Measurements from ENCODE around the gene PDE4D. TPM values are rescaled to one million over a fixed set of nuclear protein-coding genes. Genes with fewer than 3 reads are reported as not detected.

The PDE4D gene
- total RNA-seq, 1 experiment from 2014 or later, result 6.5 TPM

GRCh38 chr5:59729357-59729756 is 164.2 kb downstream of the PDE4D start:
- H3K9me3 ChIP-seq (ENCODE audit: low read depth, low read length, poor library complexity, severe bottlenecking), result no peaks in the 10 kb centered on the region
- H3K4me1 ChIP-seq (ENCODE audit: insufficient read depth, low read length, poor library complexity, severe bottlenecking), result no peaks in the 10 kb centered on the region
- no peaks in the 10 kb centered on the region for H3K36me3 ChIP-seq (ENCODE audit: insufficient read depth, low read length, poor library complexity, severe bottlenecking)
- BruUV-seq (replicated peaks), result no TSS peak
- no peak overlapping the region for H3K4me3 ChIP-seq (ENCODE audit: low read depth, low read length, poor library complexity, severe bottlenecking)
- peaks cover 3% of the 10 kb centered on the region for H3K27me3 ChIP-seq (replicated peaks; ENCODE audit: insufficient read depth, low read depth, low read length, poor library complexity)
- no peak for DNase-seq (ENCODE audit: low spot score)
- H3K27ac ChIP-seq (ENCODE audit: low read depth, low read length, poor library complexity, severe bottlenecking), result no peak overlapping the region
- ChIA-PET POLR2A (ENCODE audit: low non-redundant PET) (no interaction called here), CTCF (no interaction called here)
- TF ChIP-seq CTCF (conservative IDR thresholded peaks at IDR 0.05; ENCODE audit: low read depth, low read length) (no peak), EZH2 (IDR thresholded peaks at IDR 0.05; ENCODE audit: borderline replicate concordance, low read depth, low read length, poor library complexity, severe bottlenecking) (no peak)
- intact Hi-C loops (cut with micrococcal nuclease; ENCODE audit: unreplicated experiment), result loop anchor here (10.0 kb wide), 2 partner anchors 55 to 545 kb away; no protein-coding TSS in a partner anchor

- DNase-seq (ENCODE audit: low spot score), result no peak
- intact Hi-C loops (cut with micrococcal nuclease; ENCODE audit: unreplicated experiment), result loop anchor here (10.0 kb wide), 2 partner anchors 54 to 544 kb away; no protein-coding TSS in a partner anchor
- no peak overlapping the region for H3K27ac ChIP-seq (ENCODE audit: low read depth, low read length, poor library complexity, severe bottlenecking)
- no peak overlapping the region for H3K4me3 ChIP-seq (ENCODE audit: low read depth, low read length, poor library complexity, severe bottlenecking)
- no peaks in the 10 kb centered on the region for H3K9me3 ChIP-seq (ENCODE audit: low read depth, low read length, poor library complexity, severe bottlenecking)
- H3K36me3 ChIP-seq (ENCODE audit: insufficient read depth, low read length, poor library complexity, severe bottlenecking), result no peaks in the 10 kb centered on the region
- no peaks in the 10 kb centered on the region for H3K4me1 ChIP-seq (ENCODE audit: insufficient read depth, low read length, poor library complexity, severe bottlenecking)
- TF ChIP-seq CTCF (conservative IDR thresholded peaks at IDR 0.05; ENCODE audit: low read depth, low read length), result no peak
- TF ChIP-seq EZH2 (IDR thresholded peaks at IDR 0.05; ENCODE audit: borderline replicate concordance, low read depth, low read length, poor library complexity, severe bottlenecking), result no peak
- ChIA-PET CTCF (no interaction called here), POLR2A (ENCODE audit: low non-redundant PET) (interaction anchor here (0.6 kb wide), 1 partner anchor 470 kb away, joined by 5 read pairs; no protein-coding TSS in a partner anchor)
- BruUV-seq (replicated peaks), result no TSS peak
- H3K27me3 ChIP-seq (replicated peaks; ENCODE audit: insufficient read depth, low read depth, low read length, poor library complexity), result no peaks in the 10 kb centered on the region
Observed at GRCh38 chr5:59728356-59728755, 165.2 kb downstream of the PDE4D start.

- CTCF ChIA-PET, result no interaction called here
- Histone ChIP-seq H3K36me3 (ENCODE audit: insufficient read depth, low read length, poor library complexity, severe bottlenecking) (no peaks in the 10 kb centered on the region), H3K9me3 (ENCODE audit: low read depth, low read length, poor library complexity, severe bottlenecking) (no peaks in the 10 kb centered on the region), H3K4me3 (ENCODE audit: low read depth, low read length, poor library complexity, severe bottlenecking) (no peak overlapping the region), H3K27ac (ENCODE audit: low read depth, low read length, poor library complexity, severe bottlenecking) (no peak overlapping the region), H3K27me3 (replicated peaks; ENCODE audit: insufficient read depth, low read depth, low read length, poor library complexity) (peaks cover 3% of the 10 kb centered on the region), H3K4me1 (ENCODE audit: insufficient read depth, low read length, poor library complexity, severe bottlenecking) (no peaks in the 10 kb centered on the region)
- intact Hi-C loops (cut with micrococcal nuclease; ENCODE audit: unreplicated experiment), result loop anchor here (10.0 kb wide), 2 partner anchors 52 to 542 kb away; no protein-coding TSS in a partner anchor
- no peak for DNase-seq (ENCODE audit: low spot score)
- BruUV-seq (replicated peaks), result no TSS peak
- POLR2A ChIA-PET (ENCODE audit: low non-redundant PET), result no interaction called here
- TF ChIP-seq EZH2 (IDR thresholded peaks at IDR 0.05; ENCODE audit: borderline replicate concordance, low read depth, low read length, poor library complexity, severe bottlenecking) (no peak), CTCF (conservative IDR thresholded peaks at IDR 0.05; ENCODE audit: low read depth, low read length) (no peak)
Observed at GRCh38 chr5:59727186-59727585, 166.3 kb downstream of the PDE4D start.
